GM19351 (cell line): ENCODE results near the gene DPF3.

Experiments used
- ATAC-seq: cut with Tn5 transposase; IDR thresholded peaks from one replicate; pipeline ENCODE4 v1.9.1; 2021; ENCODE audit warnings: mild to moderate bottlenecking, moderate library complexity; ENCODE audit not compliant: unreplicated experiment

Gene DPF3

GRCh38 chr14:72845196-72845595 lies 48.7 kb downstream of the DPF3 start:
- no peak for ATAC-seq

GRCh38 chr14:72844524-72844923 lies 49.4 kb downstream of the DPF3 start:
- ATAC-seq: no peak

- ATAC-seq: no peak
Observed at GRCh38 chr14:72839753-72840607, 53.9 kb downstream of the DPF3 start.

GRCh38 chr14:72839351-72839750 lies 54.5 kb downstream of the DPF3 start:
- no peak for ATAC-seq

- ATAC-seq: no peak
Observed at GRCh38 chr14:72836085-72836484, 57.8 kb downstream of the DPF3 start.

- no peak for ATAC-seq
Observed at GRCh38 chr14:72833174-72833573, 60.7 kb downstream of the DPF3 start.

- ATAC-seq: no peak
Observed at GRCh38 chr14:72830786-72831594, 62.9 kb downstream of the DPF3 start.

GRCh38 chr14:72830356-72830755 lies 63.5 kb downstream of the DPF3 start:
- no peak for ATAC-seq

- no peak for ATAC-seq
Observed at GRCh38 chr14:72828604-72829003, 65.3 kb downstream of the DPF3 start.

- no peak for ATAC-seq
Observed at GRCh38 chr14:72826039-72826438, 67.9 kb downstream of the DPF3 start.

- ATAC-seq: no peak
Observed at GRCh38 chr14:72825486-72825885, 68.4 kb downstream of the DPF3 start.

- no peak for ATAC-seq
Observed at GRCh38 chr14:72824051-72824450, 69.8 kb downstream of the DPF3 start.

- ATAC-seq: no peak
Observed at GRCh38 chr14:72822946-72823611, 70.8 kb downstream of the DPF3 start.

- ATAC-seq: no peak
Observed at GRCh38 chr14:72818998-72819397, 74.9 kb downstream of the DPF3 start.

GRCh38 chr14:72816287-72816686 lies 77.6 kb downstream of the DPF3 start:
- no peak for ATAC-seq

- no peak for ATAC-seq
Observed at GRCh38 chr14:72815430-72815829, 78.5 kb downstream of the DPF3 start.

GRCh38 chr14:72812292-72812851 lies 81.5 kb downstream of the DPF3 start:
- ATAC-seq: no peak

- ATAC-seq: no peak
Observed at GRCh38 chr14:72810201-72810600, 83.7 kb downstream of the DPF3 start.

- ATAC-seq: no peak
Observed at GRCh38 chr14:72809063-72809462, 84.8 kb downstream of the DPF3 start.

GRCh38 chr14:72808564-72808963 lies 85.3 kb downstream of the DPF3 start:
- no peak for ATAC-seq

- no peak for ATAC-seq
Observed at GRCh38 chr14:72802588-72802946, 91.3 kb downstream of the DPF3 start.
